ENCODE data around the gene LDB1.

DNA sequence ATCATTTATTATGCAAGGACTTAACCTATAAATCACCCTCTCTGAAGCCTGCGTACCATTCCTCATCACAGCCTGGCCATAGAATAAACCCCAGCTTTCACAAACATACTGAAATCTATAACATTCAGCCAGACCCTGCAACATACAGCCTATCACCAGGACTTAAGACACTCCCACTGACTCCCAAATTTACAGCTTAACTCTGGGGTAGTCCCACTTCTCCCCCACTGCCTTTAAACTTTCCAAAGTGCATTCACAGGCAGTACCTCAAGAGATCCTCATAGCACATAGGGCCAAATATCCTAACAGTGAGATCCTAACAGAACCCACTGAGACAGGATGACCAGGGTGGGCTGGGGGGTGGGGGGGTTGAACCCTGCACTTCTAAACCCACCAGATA lies 3.5 kb downstream of the LDB1 start:
- TF ChIP-seq, protein P1, sequence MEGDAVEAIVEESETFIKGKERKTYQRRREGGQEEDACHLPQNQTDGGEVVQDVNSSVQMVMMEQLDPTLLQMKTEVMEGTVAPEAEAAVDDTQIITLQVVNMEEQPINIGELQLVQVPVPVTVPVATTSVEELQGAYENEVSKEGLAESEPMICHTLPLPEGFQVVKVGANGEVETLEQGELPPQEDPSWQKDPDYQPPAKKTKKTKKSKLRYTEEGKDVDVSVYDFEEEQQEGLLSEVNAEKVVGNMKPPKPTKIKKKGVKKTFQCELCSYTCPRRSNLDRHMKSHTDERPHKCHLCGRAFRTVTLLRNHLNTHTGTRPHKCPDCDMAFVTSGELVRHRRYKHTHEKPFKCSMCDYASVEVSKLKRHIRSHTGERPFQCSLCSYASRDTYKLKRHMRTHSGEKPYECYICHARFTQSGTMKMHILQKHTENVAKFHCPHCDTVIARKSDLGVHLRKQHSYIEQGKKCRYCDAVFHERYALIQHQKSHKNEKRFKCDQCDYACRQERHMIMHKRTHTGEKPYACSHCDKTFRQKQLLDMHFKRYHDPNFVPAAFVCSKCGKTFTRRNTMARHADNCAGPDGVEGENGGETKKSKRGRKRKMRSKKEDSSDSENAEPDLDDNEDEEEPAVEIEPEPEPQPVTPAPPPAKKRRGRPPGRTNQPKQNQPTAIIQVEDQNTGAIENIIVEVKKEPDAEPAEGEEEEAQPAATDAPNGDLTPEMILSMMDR (IDR thresholded peaks at IDR 0.05 in 2 of 3, conservative IDR thresholded peaks at IDR 0.05 in 1 of 3; ENCODE audit: borderline replicate concordance in 1 of 3, insufficient read depth in 1 of 3, low read depth in 2 of 3, low read length in 2 of 3), result no peak
- TF ChIP-seq POLR2A (IDR thresholded peaks at IDR 0.05; ENCODE audit: borderline replicate concordance, extremely low read depth, insufficient read depth, insufficient read length) (no peak), ZNF274 (IDR thresholded peaks at IDR 0.05; ENCODE audit: low read depth, low read length) (no peak)

Measured in HCT116 (cell line).